Measurements from ENCODE around the gene LSP1.

LSP1 gene

DNA sequence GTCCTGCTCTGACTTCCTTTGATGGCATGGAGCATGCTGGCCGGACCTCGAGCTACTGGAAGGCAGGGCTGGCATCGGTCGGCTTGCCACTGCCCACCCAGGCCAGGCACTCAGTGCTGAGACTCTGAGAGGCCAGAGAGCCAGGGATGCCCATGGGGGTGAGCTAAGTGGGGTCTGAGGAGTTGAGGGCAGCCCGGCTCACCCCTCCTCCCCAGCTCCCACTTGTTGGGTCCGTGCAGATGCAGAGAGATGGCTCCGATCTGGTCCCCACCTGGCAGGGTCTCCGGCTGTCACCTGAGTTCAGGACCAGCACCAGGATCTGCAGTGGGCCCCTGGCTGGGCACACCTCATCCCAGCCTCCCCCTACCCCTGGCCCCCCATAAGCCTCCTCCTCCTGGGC is 13.3 kb downstream of the LSP1 start:
- TF ChIP-seq, protein P1, sequence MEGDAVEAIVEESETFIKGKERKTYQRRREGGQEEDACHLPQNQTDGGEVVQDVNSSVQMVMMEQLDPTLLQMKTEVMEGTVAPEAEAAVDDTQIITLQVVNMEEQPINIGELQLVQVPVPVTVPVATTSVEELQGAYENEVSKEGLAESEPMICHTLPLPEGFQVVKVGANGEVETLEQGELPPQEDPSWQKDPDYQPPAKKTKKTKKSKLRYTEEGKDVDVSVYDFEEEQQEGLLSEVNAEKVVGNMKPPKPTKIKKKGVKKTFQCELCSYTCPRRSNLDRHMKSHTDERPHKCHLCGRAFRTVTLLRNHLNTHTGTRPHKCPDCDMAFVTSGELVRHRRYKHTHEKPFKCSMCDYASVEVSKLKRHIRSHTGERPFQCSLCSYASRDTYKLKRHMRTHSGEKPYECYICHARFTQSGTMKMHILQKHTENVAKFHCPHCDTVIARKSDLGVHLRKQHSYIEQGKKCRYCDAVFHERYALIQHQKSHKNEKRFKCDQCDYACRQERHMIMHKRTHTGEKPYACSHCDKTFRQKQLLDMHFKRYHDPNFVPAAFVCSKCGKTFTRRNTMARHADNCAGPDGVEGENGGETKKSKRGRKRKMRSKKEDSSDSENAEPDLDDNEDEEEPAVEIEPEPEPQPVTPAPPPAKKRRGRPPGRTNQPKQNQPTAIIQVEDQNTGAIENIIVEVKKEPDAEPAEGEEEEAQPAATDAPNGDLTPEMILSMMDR (IDR thresholded peaks at IDR 0.05; ENCODE audit: low read depth, low read length), result no peak

GRCh38 chr11:1866776-1867175 is 13.9 kb downstream of the LSP1 start:
- TF ChIP-seq, protein P1 (IDR thresholded peaks at IDR 0.05; ENCODE audit: low read depth, low read length), result no peak

More for the DNA sequence above, 13.3 kb downstream of the LSP1 start:
- no peak overlapping the region for H3K4me3 ChIP-seq (ENCODE audit: low read depth, low read length)

DNA sequence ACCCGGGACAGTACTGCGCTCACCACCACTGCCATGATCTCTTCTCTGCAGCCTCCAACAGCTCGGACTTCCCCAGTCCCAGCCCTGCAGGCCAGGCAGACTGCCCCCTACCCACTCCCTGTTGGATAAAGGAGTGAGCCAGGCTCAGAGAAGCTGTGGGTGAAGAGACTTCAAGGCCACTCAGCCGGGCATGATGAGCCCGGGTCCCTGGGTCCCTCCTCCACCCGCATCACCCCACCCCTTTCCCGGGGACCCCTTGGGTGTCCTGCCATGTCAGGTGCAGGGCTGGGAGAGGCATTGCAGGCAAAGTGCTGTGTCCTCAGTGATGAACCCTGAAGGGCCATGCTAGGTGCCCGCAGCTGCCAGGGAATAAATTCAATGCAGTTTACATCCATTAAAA is 14.5 kb downstream of the LSP1 start:
- H3K4me3 ChIP-seq (ENCODE audit: low read depth, low read length), result no peak overlapping the region
- TF ChIP-seq, protein P1 (IDR thresholded peaks at IDR 0.05; ENCODE audit: low read depth, low read length), result no peak

More at GRCh38 chr11:1866776-1867175, 13.9 kb downstream of the LSP1 start:
- no peak overlapping the region for H3K4me3 ChIP-seq (ENCODE audit: low read depth, low read length)

- TF ChIP-seq, protein P1 (IDR thresholded peaks at IDR 0.05; ENCODE audit: low read depth, low read length), result no peak
- H3K4me3 ChIP-seq (ENCODE audit: low read depth, low read length), result no peak overlapping the region
Observed at GRCh38 chr11:1868056-1868635, 15.3 kb downstream of the LSP1 start.

- TF ChIP-seq, protein P1 (IDR thresholded peaks at IDR 0.05; ENCODE audit: low read depth, low read length), result no peak
- no peak overlapping the region for H3K4me3 ChIP-seq (ENCODE audit: low read depth, low read length)
Observed at GRCh38 chr11:1868636-1869291, 15.9 kb downstream of the LSP1 start.

DNA sequence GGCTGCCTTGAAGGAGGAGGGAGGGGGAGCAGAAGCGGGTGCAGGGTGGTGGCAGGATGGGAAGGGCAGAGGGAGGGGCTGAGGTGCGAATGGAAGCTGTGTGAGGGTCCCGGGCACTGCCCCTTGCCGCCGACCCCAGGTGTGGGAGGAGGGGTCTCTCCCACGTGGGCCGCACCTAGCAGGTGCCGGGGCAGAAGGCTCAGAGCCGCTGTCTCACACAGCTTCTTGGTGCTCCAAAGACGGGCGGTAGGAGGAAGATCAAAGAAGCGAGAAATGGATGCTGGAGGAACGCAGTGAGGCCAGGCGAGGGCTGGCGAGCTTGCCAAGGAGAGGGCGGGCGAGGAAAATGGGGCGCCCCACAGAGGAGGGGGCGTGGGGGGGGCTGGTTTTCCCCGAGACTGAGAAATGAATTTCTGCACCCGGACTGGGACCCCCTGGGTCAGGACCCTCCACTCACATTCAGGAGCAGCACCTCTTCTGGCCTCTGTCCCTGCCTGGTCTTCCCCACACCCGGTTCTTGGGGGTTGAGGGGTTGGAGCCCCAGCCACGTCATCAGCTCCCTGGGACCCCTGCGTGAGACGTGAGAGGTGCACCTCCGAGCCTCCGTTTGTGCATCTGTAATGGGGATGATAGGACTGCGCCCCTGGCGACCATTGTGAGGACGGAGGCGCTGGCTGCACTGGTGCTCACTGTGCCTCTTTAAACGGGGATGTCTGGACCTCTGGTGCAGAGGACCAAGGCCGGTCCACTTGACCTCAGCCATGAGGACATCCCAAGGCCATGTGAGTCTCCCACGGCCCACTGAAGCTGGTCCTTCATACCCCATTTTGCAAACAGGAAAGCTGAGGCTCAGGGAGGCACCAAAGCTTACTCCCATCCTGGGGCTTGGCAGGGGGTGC is 16.8 kb downstream of the LSP1 start:
- TF ChIP-seq, protein P1 (IDR thresholded peaks at IDR 0.05; ENCODE audit: low read depth, low read length), result no peak
- H3K4me3 ChIP-seq (ENCODE audit: low read depth, low read length), result no peak overlapping the region

DNA sequence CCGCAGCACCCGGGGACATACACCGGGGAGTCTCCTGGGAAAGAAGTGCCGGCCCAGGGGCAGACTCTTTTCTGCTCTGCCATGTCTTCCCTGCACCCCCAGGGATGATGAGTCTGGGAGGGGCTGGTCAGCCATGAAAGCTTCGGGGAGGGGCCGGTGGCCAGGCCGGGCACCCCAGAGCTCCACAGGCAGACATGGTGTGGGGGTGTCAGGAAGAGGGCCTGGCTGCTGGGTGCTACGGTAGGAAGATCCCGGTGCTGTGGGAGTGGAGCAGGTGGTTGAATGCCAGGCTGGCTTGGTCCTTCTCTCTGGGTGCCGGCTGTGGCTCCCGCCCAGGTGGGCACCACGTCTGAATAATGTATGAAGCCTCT is 17.4 kb downstream of the LSP1 start:
- TF ChIP-seq, protein P1 (IDR thresholded peaks at IDR 0.05; ENCODE audit: low read depth, low read length), result no peak
- no peak overlapping the region for H3K4me3 ChIP-seq (ENCODE audit: low read depth, low read length)
